Measurements from ENCODE around the gene ZNF629. TPM values are rescaled to one million over a fixed set of nuclear protein-coding genes. Genes with fewer than 3 reads are reported as not detected.
A peak's percentile ranks its signal among the peaks of the same experiment; 100 is the strongest.

ZNF629 gene
- polyA plus RNA-seq, 1 of the 3 experiments (the other 2 are of a cell fraction), result 4.7 TPM

DNA sequence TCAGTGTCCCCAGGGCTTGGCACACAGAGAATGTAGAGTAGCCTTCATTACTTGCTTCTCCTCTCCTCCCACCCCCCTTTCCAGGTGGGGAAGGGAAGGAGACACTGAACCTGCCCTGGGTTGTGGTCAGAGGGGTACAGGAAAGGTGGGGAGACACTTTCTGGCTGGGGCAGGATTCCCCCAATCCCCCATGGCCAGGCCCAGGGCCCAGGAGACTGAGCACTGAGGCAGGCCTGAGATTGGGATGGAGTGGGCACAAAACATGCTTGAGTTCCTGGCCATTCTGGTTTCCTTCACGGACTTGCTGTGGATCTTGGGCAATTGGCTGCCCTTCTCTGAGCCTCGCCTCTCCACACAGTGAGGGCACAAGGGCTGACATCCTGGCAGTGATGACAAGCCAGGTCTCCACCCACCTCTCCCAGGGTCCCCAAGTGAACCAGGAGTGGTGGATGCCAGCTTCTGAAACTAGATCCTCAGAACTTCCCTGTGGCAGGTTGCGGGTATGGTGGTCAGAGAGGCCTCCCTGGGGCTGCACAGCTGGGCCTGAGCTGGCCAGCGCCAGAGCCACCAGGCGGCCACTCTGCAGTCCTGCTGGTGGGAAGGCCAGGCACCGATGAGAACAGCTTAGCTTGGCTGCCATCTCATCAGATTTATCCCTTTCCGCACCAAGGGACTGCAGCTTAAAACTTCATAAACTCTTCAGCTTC is 9.3 kb downstream of the ZNF629 start:
- no peak overlapping the region for H3K4me3 ChIP-seq (ENCODE audit: low read depth in 2 of 2, low read length in 1 of 2)
- CTCF ChIA-PET, result interaction anchor here (0.6 to 1.6 kb wide), 3 partner anchors 37 to 157 kb away, joined by 3 to 6 read pairs (median 3); no protein-coding TSS in a partner anchor
- H3K27ac ChIP-seq (ENCODE audit: low read depth in 2 of 2, low read length in 1 of 2), result peak overlapping the region in 1 of 2 experiments; percentile 30; a peak in 1 of 4 replicates
- H4K20me1 ChIP-seq (ENCODE audit: insufficient read depth), result no peaks in the 10 kb centered on the region
- H3K36me3 ChIP-seq (replicated peaks in 1 of 2; ENCODE audit: control insufficient read depth in 1 of 2, insufficient read depth in 2 of 2, low read length in 1 of 2), result peaks cover 12 to 42% of the 10 kb centered on the region in 2 experiments
- H3K27me3 ChIP-seq (ENCODE audit: insufficient read depth), result no peaks in the 10 kb centered on the region
- WGBS (ENCODE audit: low lambda C conversion rate), result 96% methylated on average over 5 of the region's 7 CpGs
- H3F3A ChIP-seq (replicated peaks; ENCODE audit: insufficient read depth), result peaks cover 31% of the 10 kb centered on the region
- no peaks in the 10 kb centered on the region for H3K9me3 ChIP-seq
- no peak overlapping the region for H2AFZ ChIP-seq (ENCODE audit: low read depth)
- no peak overlapping the region for H3K9ac ChIP-seq
- peaks cover 12 to 29% of the 10 kb centered on the region in 2 experiments; a peak in 3 of 4 replicates for H3K4me1 ChIP-seq (ENCODE audit: control insufficient read depth in 1 of 2, insufficient read depth in 2 of 2, low read depth in 1 of 2, low read length in 1 of 2)
- 0 out of 2 replicates have a peak, but pooled peaks cover 14% of the 10 kb centered on the region for H3K79me2 ChIP-seq (ENCODE audit: insufficient read depth)
- TF ChIP-seq YY1 (IDR thresholded peaks at IDR 0.05; ENCODE audit: low read depth), result no peak
- TF ChIP-seq, protein P1, sequence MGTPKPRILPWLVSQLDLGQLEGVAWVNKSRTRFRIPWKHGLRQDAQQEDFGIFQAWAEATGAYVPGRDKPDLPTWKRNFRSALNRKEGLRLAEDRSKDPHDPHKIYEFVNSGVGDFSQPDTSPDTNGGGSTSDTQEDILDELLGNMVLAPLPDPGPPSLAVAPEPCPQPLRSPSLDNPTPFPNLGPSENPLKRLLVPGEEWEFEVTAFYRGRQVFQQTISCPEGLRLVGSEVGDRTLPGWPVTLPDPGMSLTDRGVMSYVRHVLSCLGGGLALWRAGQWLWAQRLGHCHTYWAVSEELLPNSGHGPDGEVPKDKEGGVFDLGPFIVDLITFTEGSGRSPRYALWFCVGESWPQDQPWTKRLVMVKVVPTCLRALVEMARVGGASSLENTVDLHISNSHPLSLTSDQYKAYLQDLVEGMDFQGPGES (IDR thresholded peaks at IDR 0.05; ENCODE audit: low read depth, low read length), result no peak
- TF ChIP-seq RFX5 (IDR thresholded peaks at IDR 0.05; ENCODE audit: low read length), result no peak
- TF ChIP-seq ELF1 (IDR thresholded peaks at IDR 0.05), result 0 out of 2 replicates have a peak, but pooled peaks have one; percentile 3
- no peak for TF ChIP-seq FOSL2 (IDR thresholded peaks at IDR 0.05; ENCODE audit: borderline replicate concordance, low read depth)
- POLR2A ChIA-PET, result interaction anchor here (0.6 to 1.7 kb wide), 5 partner anchors 13 to 115 kb away, joined by 3 to 4 read pairs (median 3); no protein-coding TSS in a partner anchor
- no peaks in the 10 kb centered on the region for H3K9me2 ChIP-seq
- no peak overlapping the region for H3K4me2 ChIP-seq
- no peak for DNase-seq

DNA sequence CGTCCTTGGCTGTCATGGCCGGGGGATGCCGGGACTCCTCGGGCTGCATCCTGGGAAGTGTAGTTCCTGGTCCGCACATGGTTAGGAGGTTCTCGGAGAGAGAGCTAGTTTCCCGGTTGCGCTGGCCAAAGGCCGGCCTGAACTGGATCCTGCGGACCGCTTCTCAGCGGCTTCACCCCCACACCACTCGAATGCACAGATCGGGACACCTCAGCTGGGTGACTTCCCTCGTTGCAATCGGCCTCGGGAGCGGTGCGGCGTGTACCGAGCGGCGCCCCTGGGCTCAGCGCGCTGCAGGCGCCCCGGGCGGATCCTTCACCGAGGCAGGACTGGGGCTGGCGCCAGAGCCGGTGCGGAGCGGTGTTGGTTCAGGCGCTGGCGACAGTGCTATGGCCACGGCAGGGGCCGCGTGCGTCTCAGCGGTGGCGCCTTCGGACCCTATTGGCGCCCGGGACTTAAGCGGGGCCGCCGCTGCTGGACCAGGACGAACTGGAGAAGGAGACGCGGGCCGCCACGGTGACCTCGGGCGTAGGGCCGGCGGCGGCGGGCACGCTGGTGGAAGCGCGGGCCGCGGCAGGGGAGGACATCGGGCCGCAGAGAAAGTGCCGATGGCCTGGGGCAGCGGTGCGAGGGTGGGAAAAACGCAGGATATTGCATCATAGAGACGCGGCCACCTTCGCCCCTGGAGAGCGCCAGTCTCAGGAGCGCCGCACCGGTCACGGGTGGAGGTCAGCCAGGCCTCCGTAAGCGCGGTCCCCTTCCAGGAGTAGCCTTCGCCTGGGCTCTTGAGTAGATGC is 11.4 kb downstream of the ZNF629 start:
- DNase-seq, result peak; percentile 96
- Histone ChIP-seq H2AFZ (ENCODE audit: low read depth) (no peak overlapping the region), H3K79me2 (ENCODE audit: insufficient read depth) (0 out of 2 replicates have a peak, but pooled peaks cover 14% of the 10 kb centered on the region), H3K27me3 (ENCODE audit: insufficient read depth) (no peaks in the 10 kb centered on the region), H3F3A (replicated peaks; ENCODE audit: insufficient read depth) (peaks cover 32% of the 10 kb centered on the region), H3K9me2 (no peaks in the 10 kb centered on the region), H3K9me3 (no peaks in the 10 kb centered on the region), H3K36me3 (replicated peaks in 1 of 2; ENCODE audit: control insufficient read depth in 1 of 2, insufficient read depth in 2 of 2, low read length in 1 of 2) (peaks cover 13 to 36% of the 10 kb centered on the region in 2 experiments), H3K27ac (ENCODE audit: low read depth in 2 of 2, low read length in 1 of 2) (peak overlapping the region; percentile 72 to 89), H3K4me1 (ENCODE audit: control insufficient read depth in 1 of 2, insufficient read depth in 2 of 2, low read depth in 1 of 2, low read length in 1 of 2) (peaks cover 12 to 29% of the 10 kb centered on the region in 2 experiments; a peak in 3 of 4 replicates), H3K4me2 (peak overlapping the region; percentile 99), H3K4me3 (ENCODE audit: low read depth in 2 of 2, low read length in 1 of 2) (peak overlapping the region; percentile 67 to 84), H4K20me1 (ENCODE audit: insufficient read depth) (no peaks in the 10 kb centered on the region), H3K9ac (peak overlapping the region; percentile 89)
- ChIA-PET CTCF (interaction anchor here (0.8 to 1.5 kb wide), 4 partner anchors 11 to 166 kb away, joined by 3 to 4 read pairs (median 3); no protein-coding TSS in a partner anchor), POLR2A (interaction anchor here (1.1 to 1.8 kb wide), 7 partner anchors 11 to 147 kb away, joined by 3 to 10 read pairs (median 5); partner anchors contain the start of genes PHKG2 and ZNF629)
- WGBS (ENCODE audit: low lambda C conversion rate), result 2% methylated on average over 20 of the region's 81 CpGs
- TF ChIP-seq, protein P2, sequence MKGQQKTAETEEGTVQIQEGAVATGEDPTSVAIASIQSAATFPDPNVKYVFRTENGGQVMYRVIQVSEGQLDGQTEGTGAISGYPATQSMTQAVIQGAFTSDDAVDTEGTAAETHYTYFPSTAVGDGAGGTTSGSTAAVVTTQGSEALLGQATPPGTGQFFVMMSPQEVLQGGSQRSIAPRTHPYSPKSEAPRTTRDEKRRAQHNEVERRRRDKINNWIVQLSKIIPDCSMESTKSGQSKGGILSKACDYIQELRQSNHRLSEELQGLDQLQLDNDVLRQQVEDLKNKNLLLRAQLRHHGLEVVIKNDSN (IDR thresholded peaks at IDR 0.05; ENCODE audit: borderline replicate concordance, low read depth), result no peak; the same call in 1 of the 2 replicates
- TF ChIP-seq TEAD4 (IDR thresholded peaks at IDR 0.05; ENCODE audit: borderline replicate concordance, insufficient read depth) (peak; percentile 33; the same call in 1 of the 2 replicates), NFIC (IDR thresholded peaks at IDR 0.05; ENCODE audit: borderline replicate concordance) (no peak; the same call in 1 of the 2 replicates), ELF1 (IDR thresholded peaks at IDR 0.05) (peak; percentile 54), NRF1 (IDR thresholded peaks at IDR 0.05; ENCODE audit: low read depth, low read length) (no peak), MAX (IDR thresholded peaks at IDR 0.05; ENCODE audit: low read depth) (peak; percentile 92), USF2 (IDR thresholded peaks at IDR 0.05; ENCODE audit: borderline replicate concordance, low read depth, low read length) (no peak), EZH2phosphoT487 (IDR thresholded peaks at IDR 0.05; ENCODE audit: borderline replicate concordance, low read depth) (no peak), FOSL2 (IDR thresholded peaks at IDR 0.05; ENCODE audit: borderline replicate concordance, low read depth) (peak; percentile 22; the same call in 1 of the 2 replicates), RAD21 (IDR thresholded peaks at IDR 0.05; ENCODE audit: low read length) (no peak), REST (IDR thresholded peaks at IDR 0.05; ENCODE audit: low read depth, low read length) (peak; percentile 60; the same call in 1 of the 2 replicates)

Measured in SK-N-SH (cell line).